ENCODE data around the gene TNFAIP1.
"Not testable (repeated sequence)": the region's sequence is repeated elsewhere in the genome, so short reads cannot be mapped to it uniquely, and the experiment has no call there.

The TNFAIP1 gene

GRCh38 chr17:28324781-28325180 lies 10.8 kb upstream of the TNFAIP1 start:
- DNase-seq (ENCODE audit: low spot score) = no peak

GRCh38 chr17:28325211-28325610 lies 10.3 kb upstream of the TNFAIP1 start:
- DNase-seq (ENCODE audit: low spot score) = no peak

GRCh38 chr17:28326114-28326513 lies 9.4 kb upstream of the TNFAIP1 start:
- no peak for DNase-seq (ENCODE audit: low spot score)

- no peak for DNase-seq (ENCODE audit: low spot score)
Measured at GRCh38 chr17:28327031-28327607, 8.4 kb upstream of the TNFAIP1 start.

DNA sequence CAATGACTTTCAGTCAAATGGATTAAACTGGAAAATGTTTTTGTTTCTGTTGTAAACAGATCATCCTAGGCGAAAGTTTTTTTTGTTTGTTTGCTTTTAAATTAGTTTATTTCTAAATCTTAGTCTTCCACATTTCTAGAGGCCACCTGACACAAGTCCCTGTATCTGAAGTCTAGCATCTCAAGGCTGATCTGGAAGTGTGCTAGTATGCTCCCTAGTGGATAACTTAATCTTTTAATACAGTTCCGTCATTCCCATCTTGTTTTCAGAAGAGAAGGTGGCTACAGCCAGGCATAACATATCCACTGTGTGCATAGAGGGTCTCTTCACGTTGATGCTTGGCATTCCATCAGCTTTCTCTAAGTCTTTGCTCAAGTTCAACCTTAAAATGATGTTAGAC lies 7.9 kb upstream of the TNFAIP1 start:
- no peak for DNase-seq (ENCODE audit: low spot score)

- DNase-seq (ENCODE audit: low spot score) = no peak
Measured at GRCh38 chr17:28328325-28328724, 7.2 kb upstream of the TNFAIP1 start.

GRCh38 chr17:28330671-28331070 lies 4.9 kb upstream of the TNFAIP1 start:
- DNase-seq (ENCODE audit: low spot score) = no peak

GRCh38 chr17:28331891-28332420 lies 3.6 kb upstream of the TNFAIP1 start:
- no peak for DNase-seq (ENCODE audit: low spot score)

- no peak for DNase-seq (ENCODE audit: low spot score)
Measured at GRCh38 chr17:28333083-28333746, 2.3 kb upstream of the TNFAIP1 start.

DNA sequence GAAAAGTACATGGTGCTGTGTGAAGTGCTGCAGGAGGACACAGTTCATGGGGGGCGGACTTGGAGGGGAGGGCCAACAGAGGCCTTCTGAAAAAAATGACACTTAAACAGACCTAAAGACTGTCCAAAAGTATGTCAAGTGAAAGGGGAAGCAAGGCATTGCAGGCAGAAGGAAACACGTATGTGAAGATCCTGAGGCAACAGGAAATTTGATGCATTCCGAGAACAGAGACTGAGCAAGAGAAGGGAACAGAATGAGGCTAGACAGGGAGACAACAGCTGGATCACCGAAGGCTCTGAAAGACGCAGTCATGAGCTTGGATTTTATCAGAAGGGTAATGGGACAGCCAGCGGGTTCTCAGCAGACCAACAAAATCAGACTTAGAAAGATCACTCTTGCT lies 1.4 kb upstream of the TNFAIP1 start:
- DNase-seq (ENCODE audit: low spot score) = no peak

GRCh38 chr17:28334666-28335200 lies 828 bp upstream of the TNFAIP1 start:
- DNase-seq (ENCODE audit: low spot score) = no peak

- DNase-seq (ENCODE audit: low spot score) = peak; percentile 87
Measured at GRCh38 chr17:28335959-28336871, 654 bp downstream of the TNFAIP1 start.

GRCh38 chr17:28338056-28338768 lies 2.7 kb downstream of the TNFAIP1 start:
- DNase-seq (ENCODE audit: low spot score) = no peak

GRCh38 chr17:28338769-28339212 lies 3.2 kb downstream of the TNFAIP1 start:
- not testable (repeated sequence) for DNase-seq (ENCODE audit: low spot score)

GRCh38 chr17:28339431-28339830 lies 3.9 kb downstream of the TNFAIP1 start:
- DNase-seq (ENCODE audit: low spot score) = no peak

- DNase-seq (ENCODE audit: low spot score) = no peak
Measured at GRCh38 chr17:28340374-28340773, 4.8 kb downstream of the TNFAIP1 start.

GRCh38 chr17:28341516-28341915 lies 6.0 kb downstream of the TNFAIP1 start:
- no peak for DNase-seq (ENCODE audit: low spot score)

GRCh38 chr17:28342313-28342712 lies 6.8 kb downstream of the TNFAIP1 start:
- no peak for DNase-seq (ENCODE audit: low spot score)

DNA sequence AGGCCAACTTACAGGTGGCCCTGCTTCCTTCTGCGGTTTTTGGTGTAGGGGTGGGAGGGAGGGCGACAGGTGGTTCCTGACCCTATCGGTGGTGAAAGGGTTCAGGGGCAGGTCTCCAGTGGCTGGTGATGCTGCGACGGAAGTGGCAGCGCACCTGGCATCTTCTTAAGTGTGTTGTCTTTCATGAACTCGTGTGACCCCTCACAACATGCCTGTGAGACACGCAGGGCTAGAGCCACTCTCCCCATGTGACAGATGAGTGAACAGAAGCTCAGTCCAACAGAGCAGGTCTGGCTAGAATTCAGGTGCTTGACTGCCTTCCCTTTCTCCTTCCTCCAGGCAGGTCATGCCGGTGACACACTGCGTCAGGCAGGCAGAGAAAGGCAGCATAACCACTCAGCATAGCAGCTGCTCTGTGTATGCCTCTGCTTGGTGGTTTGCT lies 8.0 kb downstream of the TNFAIP1 start:
- no peak for DNase-seq (ENCODE audit: low spot score)

DNA sequence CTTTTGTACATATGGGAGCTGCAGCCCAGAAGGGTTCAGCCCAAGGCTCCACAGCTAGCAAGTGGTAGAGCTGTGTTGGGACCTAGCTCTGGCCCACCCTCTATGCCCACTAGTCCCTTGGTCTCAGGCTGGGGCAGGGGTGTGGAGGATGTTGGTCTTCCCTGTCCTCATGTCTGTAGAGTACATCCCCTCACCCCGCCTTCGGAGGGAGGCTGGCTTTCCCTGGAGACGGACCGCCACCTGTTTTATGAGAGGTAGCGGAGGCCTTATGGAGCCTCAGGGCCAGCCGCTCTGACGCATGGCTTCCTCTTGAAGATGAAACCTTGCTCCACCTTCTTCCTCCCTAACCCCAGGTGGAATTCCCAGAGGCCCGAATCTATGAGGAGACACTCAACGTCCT lies 8.4 kb downstream of the TNFAIP1 start:
- no peak for DNase-seq (ENCODE audit: low spot score)

- no peak for DNase-seq (ENCODE audit: low spot score)
Measured at GRCh38 chr17:28344435-28344901, 8.9 kb downstream of the TNFAIP1 start.
